ENCODE results near the gene ISOC1.

The ISOC1 gene

DNA sequence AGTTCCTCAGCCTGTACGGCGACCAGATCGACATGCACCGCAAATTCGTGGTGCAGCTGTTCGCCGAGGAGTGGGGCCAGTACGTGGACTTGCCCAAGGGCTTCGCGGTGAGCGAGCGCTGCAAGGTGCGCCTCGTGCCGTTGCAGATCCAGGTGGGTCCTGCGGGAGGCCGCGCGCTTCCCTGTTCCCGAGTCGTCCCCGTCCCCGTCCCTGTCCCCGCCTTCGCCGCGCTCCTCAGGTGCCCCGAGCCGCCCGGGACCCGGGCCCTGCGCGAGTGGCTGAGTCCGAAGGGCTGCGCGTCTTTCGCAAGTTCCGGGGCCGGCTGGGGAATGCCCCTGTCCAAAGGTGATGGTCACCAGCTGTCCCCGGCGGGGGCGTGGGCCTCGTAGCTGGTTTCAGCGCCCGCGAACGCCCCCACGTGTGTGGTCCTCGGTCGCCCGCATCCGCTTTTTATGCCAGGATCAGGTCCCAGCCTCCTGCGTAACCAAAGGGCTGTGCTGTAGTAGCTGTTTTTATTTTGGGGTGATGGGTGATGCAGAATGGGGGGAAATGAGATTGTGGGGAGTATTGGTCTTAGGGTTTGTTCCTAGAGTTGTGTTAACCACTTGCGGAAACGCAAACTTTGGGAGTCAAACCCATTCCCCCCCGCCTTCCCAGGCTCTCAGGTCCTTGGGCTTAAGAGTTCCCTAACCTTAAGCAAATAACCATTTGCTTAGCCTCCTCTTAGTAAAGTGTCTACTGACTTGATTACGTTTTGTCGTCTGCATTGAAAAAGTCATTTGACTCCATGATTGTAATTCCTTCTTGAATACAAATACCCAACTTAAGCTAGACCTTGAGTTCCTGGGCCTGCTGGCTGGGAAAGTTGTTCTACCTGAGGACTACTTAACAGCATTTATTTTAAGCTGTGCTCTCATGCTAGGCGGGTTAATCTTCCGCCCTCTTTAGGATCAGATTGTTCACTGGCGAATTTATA is 663 bp downstream of the ISOC1 start:
- DNase-seq (ENCODE audit: low read depth, low spot score): peak; percentile 14

DNA sequence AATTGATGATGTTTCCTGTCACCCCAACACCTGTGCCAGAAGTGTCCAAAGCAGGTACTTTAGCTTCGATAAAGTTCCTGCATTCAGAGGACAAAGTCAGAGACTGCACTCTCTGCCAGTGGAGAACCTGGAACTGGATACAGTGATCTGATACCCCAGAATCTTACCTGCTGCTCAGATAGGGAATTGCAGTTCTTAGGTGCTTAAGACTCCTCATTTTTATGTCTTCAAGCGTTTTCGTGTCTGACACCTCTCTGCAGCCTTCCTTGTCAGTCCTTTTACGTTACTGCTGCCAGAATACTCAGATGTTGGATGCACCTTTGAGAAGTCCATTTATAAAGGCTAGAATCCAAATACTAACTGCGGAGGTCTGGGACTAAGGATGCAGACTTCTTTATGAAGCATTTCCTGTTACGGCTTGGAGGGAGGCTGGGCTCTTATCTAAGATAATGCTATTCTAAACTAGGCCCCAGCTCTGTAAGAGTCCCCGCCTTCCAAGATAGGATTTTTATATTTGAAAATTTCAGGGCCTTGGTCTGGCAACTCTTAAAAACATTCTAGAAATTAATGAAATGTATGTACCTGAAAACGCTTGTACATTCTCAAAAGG is 1.9 kb downstream of the ISOC1 start:
- no peak for DNase-seq (ENCODE audit: low read depth, low spot score)

DNA sequence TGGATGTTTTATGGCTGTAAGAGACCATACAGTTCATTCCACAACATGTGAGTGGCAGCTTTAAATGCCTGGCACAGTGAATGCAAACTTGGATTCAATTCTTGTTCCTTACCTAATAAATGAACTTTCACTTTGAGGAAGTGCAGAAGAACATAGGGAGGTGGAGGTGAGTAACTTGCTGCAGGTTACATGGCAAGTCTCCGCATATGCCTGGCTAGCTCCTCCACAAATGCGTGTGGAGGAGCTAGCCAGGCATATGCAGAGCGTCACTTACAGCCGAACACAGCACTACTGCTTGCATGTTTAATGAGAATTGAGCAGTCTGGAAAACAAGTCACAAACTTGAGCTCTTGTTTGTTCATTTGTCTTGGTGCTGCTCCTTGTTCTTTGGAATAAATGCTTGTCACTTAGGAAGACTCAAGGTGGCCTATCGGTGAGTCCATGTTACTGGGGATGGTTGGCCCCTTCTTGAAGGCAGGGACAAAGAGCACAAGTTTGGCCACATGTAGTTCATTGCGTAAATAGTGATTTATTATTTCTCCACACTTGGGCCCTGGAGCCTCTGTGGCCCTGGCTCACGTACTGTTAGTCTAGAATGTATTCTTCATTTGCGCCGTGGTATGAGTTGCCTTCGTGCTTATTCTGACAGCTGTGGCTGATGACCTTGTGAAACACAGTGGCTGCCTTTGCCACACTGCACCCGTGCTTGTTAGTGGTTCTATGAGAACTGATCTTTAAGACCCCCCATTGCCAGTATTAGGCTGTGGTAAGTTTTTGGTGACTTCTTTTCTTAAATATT is 3.1 kb downstream of the ISOC1 start:
- DNase-seq (ENCODE audit: low read depth, low spot score): no peak

DNA sequence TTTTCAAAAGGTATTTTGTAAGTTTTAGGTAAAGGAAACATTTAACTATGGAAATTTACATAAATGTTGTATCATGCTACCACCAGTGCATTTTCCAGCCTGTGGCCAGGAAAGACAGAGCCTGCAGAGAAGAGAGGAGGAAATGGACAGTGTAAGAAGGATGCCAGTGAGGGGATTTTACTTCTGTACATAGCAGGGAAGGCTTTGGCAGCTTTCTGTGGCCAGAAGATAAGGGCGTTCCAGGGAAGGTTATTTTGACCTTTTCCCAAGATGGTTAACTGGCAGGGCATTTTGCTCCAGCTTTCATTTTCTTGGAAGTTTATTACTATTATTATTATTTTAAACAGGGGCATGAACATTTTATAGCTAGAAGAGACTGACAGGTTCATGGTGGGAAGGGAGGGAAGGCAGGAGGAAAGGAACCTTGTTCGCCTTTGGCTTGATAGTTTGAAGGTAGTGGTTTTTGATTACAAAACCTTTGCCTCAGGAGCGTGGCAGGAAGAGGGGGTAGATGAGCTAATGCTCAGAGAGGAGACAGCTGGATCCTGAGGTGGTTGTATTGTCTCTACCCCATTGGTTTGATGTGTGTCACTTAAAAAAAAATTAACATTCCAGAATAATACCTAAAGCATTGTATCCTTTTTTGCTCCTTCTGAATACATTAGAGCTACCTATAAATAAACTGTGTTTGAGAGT is 4.1 kb downstream of the ISOC1 start:
- DNase-seq (ENCODE audit: low read depth, low spot score): no peak

DNA sequence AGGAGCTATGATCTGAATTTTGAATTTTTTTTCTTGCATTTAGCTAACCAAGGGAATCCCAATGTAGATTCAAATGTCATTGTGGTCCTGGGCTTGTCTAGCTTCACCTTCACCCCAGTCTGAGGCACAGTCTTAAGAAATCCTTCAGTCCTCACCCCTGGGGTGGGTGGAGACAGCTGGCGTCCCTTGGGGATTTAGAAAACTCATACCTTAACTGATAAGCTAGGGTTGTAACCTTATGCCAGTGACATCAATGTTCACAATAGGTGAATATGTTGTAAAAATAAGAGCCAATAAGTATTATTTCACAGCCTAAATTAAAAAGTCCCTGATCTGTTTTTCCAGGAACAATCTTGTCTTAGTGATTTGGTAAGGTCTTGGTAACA is 4.6 kb downstream of the ISOC1 start:
- no peak for DNase-seq (ENCODE audit: low read depth, low spot score)

DNA sequence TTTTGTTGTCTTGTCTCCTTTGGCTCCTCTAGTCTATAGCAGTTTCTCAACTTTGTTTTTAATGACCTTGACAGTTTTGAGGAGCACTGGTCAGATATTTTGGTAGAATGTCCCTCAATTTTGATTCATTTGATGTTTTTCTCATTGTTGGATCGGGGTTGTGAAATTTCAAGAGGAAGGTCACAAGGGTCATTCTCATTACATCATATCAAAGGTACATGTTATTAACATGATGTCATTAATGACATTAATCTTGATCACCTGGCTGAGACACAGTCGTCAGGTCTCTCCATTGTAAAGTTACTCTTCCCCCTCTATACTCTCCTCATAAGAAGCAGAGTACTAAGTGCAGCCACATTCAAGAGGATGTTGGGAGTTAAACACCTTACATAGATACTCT is 7.2 kb downstream of the ISOC1 start:
- DNase-seq (ENCODE audit: low read depth, low spot score): no peak

DNA sequence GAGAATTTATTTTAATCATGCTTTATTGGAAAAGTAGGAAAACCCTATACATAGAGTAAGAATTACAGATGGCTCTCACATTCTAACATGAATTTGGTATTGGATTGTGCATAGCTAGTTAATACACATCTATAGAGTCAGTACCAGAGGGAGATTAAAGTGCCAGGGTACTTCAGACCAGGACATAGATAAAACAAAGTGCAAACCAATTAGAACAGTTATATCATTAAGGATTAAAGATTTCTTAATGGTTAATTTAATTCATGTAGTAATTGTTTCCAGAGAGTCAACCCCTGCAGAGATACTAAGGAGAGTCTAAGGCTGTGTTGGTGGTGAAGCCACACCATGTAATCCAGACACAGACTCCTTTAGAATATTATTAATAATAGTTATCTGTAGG is 8.8 kb downstream of the ISOC1 start:
- DNase-seq (ENCODE audit: low read depth, low spot score): no peak

DNA sequence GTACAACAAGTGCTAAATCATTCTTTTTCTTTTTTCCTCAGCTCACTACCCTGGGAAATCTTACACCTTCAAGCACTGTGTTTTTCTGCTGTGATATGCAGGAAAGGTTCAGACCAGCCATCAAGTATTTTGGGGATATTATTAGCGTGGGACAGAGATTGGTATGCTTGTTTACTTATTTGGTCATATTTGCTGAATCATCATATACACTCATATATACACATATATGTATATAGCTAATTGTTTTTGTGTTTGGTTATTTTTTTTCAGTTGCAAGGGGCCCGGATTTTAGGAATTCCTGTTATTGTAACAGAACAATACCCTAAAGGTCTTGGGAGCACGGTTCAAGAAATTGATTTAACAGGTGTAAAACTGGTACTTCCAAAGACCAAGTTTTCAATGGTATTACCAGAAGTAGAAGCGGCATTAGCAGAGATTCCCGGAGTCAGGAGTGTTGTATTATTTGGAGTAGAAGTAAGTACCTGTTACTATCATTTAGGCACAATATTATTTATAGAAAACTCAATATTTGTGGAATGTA is 10.4 kb downstream of the ISOC1 start:
- DNase-seq (ENCODE audit: low read depth, low spot score): no peak

DNA sequence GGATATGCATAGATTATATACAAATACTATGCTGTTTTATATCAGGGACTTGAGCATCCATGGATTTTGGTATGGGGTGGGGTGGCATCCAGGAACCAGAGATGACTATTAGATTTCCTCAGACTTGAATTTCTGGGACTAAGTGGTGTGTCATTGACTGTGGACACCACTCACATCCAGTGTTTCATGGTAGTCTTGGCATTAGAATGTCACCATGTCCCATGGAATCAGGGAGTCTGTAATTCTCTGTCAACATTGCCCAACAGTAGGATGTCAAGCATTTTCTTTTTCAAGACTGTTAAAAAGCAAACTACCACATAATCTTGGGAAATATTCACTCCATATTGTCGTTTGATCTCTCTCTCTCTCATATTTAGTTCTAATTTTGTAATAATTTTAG is 13.1 kb downstream of the ISOC1 start:
- DNase-seq (ENCODE audit: low read depth, low spot score): no peak

DNA sequence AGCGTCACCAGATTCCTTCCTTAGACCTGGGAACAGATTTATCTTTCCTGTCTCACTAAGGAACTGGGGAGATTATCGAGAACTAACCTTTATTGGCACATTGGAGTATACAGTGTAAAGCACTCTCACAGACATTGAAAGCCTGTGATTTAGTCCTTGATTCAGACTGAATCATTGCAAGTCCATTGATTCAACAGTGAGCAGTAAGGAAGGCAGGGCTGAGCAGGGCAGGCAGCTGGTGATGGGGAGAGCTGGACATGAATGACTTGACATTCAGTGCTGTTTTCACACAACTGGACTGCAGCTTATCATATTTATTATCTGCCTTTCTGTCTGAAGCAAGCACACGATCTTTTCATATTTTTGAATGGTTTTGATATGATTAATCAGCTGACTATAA is 16.2 kb downstream of the ISOC1 start:
- DNase-seq (ENCODE audit: low read depth, low spot score): no peak

DNA sequence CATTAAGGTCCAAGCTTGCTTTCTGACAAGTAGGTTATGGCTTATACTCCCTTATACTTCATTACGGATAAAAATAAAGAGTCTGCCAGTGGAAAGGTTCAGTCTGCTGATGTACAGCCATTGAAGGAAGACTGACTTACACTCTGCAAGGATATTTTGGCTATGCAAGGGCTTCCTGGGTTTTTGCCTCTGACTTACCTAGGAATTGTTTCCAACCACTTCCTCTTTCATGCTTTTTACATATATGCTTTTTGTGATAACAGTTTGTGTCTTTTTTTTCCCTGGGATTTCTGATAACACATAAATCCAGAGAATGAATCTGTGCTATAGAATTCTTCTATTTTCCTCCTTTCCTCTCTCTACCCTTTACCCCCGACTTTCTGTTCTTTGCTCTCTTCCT is 16.8 kb downstream of the ISOC1 start:
- no peak for DNase-seq (ENCODE audit: low read depth, low spot score)

DNA sequence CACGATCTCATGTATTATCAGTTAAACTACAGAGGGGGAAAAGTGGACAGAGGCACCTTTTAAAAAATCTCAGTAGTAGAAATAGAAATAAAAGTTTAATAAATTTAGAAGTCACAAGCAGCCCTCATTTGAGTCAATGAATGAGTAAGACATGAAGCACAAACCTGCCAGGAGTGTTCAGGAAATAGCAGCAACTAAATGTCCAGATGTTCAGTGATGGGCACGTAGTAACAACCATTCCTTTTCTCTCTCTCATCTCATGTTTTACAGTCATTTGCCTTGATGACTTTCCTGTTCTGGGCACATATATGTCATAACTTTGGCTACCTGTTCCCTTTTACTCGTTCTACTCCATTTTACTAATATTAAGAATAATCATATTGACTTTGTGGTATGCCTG is 17.7 kb downstream of the ISOC1 start:
- no peak for DNase-seq (ENCODE audit: low read depth, low spot score)

DNA sequence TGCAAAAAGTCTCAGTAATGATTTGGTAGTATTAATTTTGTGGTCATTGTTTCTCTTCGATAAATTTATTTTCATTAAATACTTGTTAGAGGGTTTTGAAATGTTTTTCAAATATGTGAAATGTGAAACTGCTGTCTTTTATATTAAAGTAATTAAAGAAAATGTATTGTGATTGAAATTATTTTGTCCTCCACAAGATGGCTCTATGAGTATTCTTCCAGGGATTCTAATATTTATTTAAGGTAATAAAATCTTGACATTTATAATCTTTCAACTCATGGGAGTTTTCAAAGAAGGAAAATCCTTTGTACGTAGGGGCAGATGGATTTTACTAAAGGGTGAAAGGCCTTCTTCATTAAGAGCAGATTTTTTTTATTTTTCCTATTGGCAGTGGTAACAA is 19.3 kb downstream of the ISOC1 start:
- DNase-seq (ENCODE audit: low read depth, low spot score): no peak

DNA sequence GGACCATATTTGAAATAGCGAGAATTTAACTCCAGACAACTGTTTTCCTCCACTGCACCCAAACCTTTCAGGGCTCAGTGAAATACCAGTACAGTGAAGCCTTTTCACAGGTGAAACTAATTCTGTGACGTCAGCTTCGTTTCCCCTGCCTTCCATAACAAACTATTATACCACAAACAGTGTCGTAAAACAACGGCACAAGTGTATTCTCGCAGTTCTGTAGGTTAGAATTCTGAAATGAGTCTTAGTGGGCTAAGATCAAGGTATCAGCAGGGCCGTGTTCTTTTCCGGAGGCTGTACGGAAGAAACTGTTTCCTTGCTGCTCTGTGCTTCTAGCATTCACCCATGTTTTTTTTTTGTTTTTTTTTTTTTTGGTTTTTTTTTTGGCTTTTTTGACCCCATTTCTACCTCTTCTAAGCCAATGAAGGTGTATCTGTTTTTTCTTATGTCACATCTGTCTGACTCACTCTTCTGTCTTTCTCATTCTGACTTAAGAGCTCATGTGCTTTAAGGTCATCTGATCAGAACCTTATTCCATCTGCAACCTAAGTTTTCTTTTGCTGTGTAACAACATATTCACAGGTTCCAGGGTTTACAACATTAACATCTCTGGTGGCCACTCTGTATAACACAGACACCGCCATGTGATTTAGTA is 20.1 kb downstream of the ISOC1 start:
- no peak for DNase-seq (ENCODE audit: low read depth, low spot score)

DNA sequence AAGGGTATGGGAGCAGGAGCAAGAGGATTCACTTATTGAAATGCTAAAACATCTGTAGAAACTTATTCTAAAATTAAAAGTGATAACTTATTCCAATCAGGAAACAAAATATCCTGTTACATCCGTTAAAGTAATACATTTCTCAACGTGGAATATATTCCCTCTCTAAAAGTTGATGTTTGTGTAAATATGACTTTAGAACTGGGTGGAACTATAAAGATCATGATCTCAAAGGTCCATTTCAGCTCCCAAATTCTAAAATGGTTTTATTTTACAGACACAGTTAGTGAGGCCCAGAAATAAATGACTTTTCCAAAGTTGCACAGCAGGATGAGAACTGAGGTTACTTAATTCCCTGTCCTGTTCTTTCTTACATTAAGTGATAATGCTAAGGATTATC is 21.1 kb downstream of the ISOC1 start:
- DNase-seq (ENCODE audit: low read depth, low spot score): no peak

DNA sequence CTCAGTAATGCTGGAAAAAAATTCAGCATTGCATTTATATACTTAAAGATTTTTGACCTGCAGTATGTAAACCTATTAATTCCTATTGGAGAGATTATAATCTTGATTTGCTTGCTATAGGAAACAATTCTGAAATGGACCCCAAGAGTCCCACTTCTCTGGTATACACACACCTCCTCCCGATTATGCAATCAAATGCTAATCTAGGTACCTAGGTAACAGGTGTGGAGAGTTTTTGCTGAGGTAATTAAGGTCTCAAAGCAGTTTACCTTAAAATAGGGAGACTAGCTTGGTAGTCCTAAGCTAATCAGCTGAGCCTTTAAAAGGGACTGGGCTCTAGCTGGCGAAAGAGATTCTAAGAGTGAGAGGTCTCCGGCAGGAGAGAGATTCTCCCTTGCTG is 22.2 kb downstream of the ISOC1 start:
- DNase-seq (ENCODE audit: low read depth, low spot score): no peak

DNA sequence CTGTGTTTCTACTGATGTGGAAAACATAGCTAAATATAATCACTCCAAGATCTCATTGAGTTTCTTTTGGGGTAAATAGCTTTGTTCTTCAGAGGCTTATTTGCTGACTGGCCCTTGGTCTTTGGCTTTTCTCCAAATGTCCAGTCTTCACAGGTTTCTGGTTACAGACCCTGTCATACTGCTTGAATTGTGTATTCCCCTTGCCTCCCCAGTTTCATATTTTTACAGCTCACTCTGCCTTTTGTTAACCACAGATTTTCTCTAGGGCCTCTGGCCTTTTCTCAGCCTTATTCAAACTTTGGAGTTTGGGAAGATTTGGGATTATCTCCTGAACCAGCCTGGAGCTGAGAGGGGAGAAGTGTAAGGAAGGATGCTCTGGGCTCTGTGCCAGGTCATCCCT is 23.9 kb downstream of the ISOC1 start:
- DNase-seq (ENCODE audit: low read depth, low spot score): no peak

DNA sequence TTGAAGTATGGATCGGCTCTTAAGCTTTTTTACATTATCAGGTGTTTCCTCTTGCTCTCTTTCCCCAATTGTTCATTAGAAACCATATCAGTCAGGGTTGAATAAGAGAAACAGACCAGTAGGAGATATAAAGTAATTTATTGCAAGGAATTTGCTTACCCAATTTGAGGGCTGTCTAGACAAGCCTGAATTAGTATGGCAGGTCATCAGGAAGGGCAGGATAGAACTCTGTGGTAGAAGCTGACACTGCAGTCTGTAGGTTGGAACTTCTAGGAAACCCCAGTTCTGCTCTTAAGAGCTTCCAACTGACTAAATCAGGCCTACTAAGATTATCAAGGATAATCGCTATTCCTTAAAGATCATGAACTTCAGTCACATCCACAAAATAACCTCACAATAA is 24.3 kb downstream of the ISOC1 start:
- no peak for DNase-seq (ENCODE audit: low read depth, low spot score)

DNA sequence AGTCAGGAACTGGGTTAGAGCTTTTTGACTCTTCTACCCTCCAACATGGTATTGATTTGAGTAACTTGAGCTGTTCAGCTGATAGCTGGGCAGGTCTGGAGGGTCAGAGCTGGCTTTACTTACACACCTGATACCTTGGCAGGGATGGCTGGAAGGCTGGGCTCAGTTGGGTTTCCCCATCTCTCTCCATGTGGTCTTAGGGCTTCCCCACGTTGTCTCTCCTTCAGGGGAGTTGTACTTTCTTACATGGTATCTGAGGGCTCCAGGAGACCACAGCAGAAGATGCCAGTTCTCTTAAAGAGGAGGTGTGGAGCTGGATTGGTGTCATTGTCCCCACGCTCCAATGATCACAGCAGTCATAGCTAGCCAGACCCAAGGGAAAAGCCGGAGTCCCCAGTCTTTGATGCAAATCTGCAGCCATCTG is 25.6 kb downstream of the ISOC1 start:
- no peak for DNase-seq (ENCODE audit: low read depth, low spot score)

DNA sequence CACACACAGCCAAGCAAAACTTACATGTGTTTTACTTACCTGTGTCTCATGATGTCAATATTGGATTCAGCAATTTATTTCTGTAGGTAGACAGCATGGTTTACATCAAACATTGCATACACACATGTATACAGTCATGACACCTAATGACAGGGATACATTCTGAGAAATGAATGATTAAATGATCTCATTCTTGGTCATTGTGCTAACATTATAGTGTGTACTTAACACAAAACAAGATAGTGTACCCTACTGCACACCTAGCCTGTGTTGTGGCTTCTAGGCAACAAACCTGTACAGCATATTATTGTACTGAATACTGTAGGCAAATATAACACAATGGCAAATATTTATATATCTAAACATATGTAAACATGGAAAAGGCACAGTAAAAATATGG is 28.0 kb downstream of the ISOC1 start:
- no peak for DNase-seq (ENCODE audit: low read depth, low spot score)

DNA sequence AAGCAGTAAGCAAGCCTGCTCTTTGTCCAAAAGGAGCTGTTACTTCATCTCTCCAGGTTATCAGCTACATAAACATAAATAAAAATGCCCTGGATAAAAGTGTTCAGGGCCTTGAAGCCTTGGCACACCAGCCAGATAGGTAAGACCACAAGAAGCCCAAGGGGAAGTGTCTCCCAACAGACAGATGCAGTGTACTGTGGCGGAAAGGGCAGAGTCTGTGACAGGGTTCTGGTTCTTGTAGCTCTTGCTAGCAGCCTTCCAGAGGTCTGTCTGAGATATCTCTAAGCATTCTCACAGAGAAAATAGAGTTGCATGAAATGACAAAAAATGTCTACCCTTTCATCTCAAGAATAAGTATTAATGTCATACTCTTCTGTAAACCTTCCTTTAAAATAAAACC is 30.1 kb downstream of the ISOC1 start:
- DNase-seq (ENCODE audit: low read depth, low spot score): no peak
